Caco-2 (cell line): ENCODE results near the gene ASCC1. TPM values are rescaled to one million over a fixed set of nuclear protein-coding genes. Genes with fewer than 3 reads are reported as not detected.

ENCODE experiments used
- BruUV-seq: library from RNA; stranded (reverse); fragments of 400-500 nt; replicated peaks from 2 replicates; lab custom pipeline; 2021; lab: Mats Ljungman, UMichigan
- CTCF ChIA-PET: fragments of 300-600 bp; sonication (Branson Sonifier 250); formaldehyde crosslinking; loops from one replicate; lab custom pipeline; 2022; ENCODE audit warnings: antibody characterized with exemption; lab: Charles Lee
- POLR2A ChIA-PET: fragments of 300-600 bp; sonication (Branson Sonifier 250); formaldehyde crosslinking; loops from one replicate; lab custom pipeline; 2022; ENCODE audit warnings: antibody characterized with exemption; lab: Charles Lee
- DNase-seq, 2 experiments: peaks; one replicate each; pipeline versions ENCODE4 v3.0.0 to v3.0.0-alpha.2; 2020 to 2022
- H3K27me3 ChIP-seq: replicated peaks from 2 replicates; pipeline ENCODE4 v1.6.0; 2011; ENCODE audit warnings: low read length; ENCODE audit not compliant: control insufficient read depth, insufficient read depth
- H3K36me3 ChIP-seq: 2 replicates; pipeline ENCODE4 v1.5.1; 2011; ENCODE audit warnings: low read length; ENCODE audit not compliant: control insufficient read depth, insufficient read depth
- H3K4me1 ChIP-seq: fragments of 250-450 bp; sonication (Bioruptor Pico); 2 replicates; pipeline ENCODE4 v1.5.1; 2020; ENCODE audit warnings: mild to moderate bottlenecking
- H3K4me3 ChIP-seq: 2 replicates; pipeline ENCODE4 v1.5.1; 2011; ENCODE audit warnings: low read depth, mild to moderate bottlenecking, control low read depth, low read length
- H3K9me3 ChIP-seq: fragments of 250-450 bp; sonication (Bioruptor Pico); 2 replicates; pipeline ENCODE4 v1.5.1; 2020; ENCODE audit warnings: mild to moderate bottlenecking, moderate library complexity
- H3K27ac Mint-ChIP-seq: one replicate; pipeline ENCODE4 v1.8.0; 2022; ENCODE audit warnings: mixed read lengths; ENCODE audit not compliant: unreplicated experiment
- H3K27me3 Mint-ChIP-seq: one replicate; pipeline ENCODE4 v1.8.0; 2022; ENCODE audit warnings: mixed read lengths; ENCODE audit not compliant: insufficient read depth, unreplicated experiment
- H3K36me3 Mint-ChIP-seq: one replicate; pipeline ENCODE4 v1.8.0; 2022; ENCODE audit warnings: mild to moderate bottlenecking, mixed read lengths; ENCODE audit not compliant: insufficient read depth, unreplicated experiment
- H3K4me1 Mint-ChIP-seq: one replicate; pipeline ENCODE4 v1.8.0; 2022; ENCODE audit warnings: low read depth, mixed read lengths; ENCODE audit not compliant: unreplicated experiment
- H3K4me3 Mint-ChIP-seq: one replicate; pipeline ENCODE4 v1.8.0; 2022; ENCODE audit warnings: mild to moderate bottlenecking, moderate library complexity, mixed read lengths; ENCODE audit not compliant: unreplicated experiment
- H3K9me3 Mint-ChIP-seq: one replicate; pipeline ENCODE4 v1.8.0; 2022; ENCODE audit warnings: mixed read lengths; ENCODE audit not compliant: unreplicated experiment
- intact Hi-C: fragments of 100-400 bp; cut with micrococcal nuclease; formaldehyde crosslinking; loops from one replicate; pipeline ENCODE4 v1.10.0; 2022; ENCODE audit not compliant: unreplicated experiment
- total RNA-seq: library from RNA; stranded (reverse); gene quantifications from 2 replicates; pipeline ENCODE4 v1.2.3, GENCODE V29; 2022
- TF ChIP-seq, protein P1 (sequence below), 2 experiments: fragments of 200-600 bp in 1 of 2; IDR thresholded peaks; 1 replicate in 1 of 2; 2 replicates in 1 of 2; pipeline versions ENCODE4 v1.5.1 to v1.8.0; 2011 to 2022; ENCODE audit warnings: antibody characterized with exemption in 1 of 2, control low read depth in 1 of 2, inconsistent platforms in 1 of 2, low read depth in 1 of 2, low read length in 1 of 2, mild to moderate bottlenecking in 1 of 2, moderate library complexity in 1 of 2; ENCODE audit not compliant: insufficient read depth in 1 of 2, severe bottlenecking in 1 of 2, unreplicated experiment in 1 of 2

The ASCC1 gene
- total RNA-seq, 1 experiment from 2014 or later: 73.7 TPM

DNA sequence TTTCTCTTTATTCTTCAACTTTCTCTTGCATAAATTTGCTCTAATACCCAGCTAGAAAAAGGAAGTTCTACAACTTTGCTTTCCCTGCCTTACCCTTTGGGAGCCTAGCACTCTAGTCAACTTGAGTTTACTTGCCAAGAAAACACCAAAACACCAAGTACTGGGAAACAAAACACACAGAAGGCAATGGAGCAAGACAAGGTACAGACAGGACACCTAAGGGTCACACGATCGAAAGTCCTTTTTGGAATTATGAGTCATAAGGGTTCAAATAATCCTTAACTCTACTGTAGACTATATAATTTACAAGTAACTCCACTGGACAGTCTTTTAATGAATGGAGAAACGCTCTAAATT, 42.8 kb downstream of the ASCC1 start:
- TF ChIP-seq, protein P1, sequence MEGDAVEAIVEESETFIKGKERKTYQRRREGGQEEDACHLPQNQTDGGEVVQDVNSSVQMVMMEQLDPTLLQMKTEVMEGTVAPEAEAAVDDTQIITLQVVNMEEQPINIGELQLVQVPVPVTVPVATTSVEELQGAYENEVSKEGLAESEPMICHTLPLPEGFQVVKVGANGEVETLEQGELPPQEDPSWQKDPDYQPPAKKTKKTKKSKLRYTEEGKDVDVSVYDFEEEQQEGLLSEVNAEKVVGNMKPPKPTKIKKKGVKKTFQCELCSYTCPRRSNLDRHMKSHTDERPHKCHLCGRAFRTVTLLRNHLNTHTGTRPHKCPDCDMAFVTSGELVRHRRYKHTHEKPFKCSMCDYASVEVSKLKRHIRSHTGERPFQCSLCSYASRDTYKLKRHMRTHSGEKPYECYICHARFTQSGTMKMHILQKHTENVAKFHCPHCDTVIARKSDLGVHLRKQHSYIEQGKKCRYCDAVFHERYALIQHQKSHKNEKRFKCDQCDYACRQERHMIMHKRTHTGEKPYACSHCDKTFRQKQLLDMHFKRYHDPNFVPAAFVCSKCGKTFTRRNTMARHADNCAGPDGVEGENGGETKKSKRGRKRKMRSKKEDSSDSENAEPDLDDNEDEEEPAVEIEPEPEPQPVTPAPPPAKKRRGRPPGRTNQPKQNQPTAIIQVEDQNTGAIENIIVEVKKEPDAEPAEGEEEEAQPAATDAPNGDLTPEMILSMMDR (IDR thresholded peaks at IDR 0.05; ENCODE audit: insufficient read depth in 1 of 2, low read depth in 1 of 2, low read length in 1 of 2, severe bottlenecking in 1 of 2, unreplicated experiment in 1 of 2): no peak
- ChIA-PET CTCF (no interaction called here), POLR2A (no interaction called here)
- Histone ChIP-seq H3K9me3 (no peaks in the 10 kb centered on the region), H3K36me3 (no peaks in the 10 kb centered on the region), H3K4me1 (peaks cover 24% of the 10 kb centered on the region), H3K27me3 (no peaks in the 10 kb centered on the region), H3K4me3 (no peak overlapping the region)
- Mint-ChIP-seq H3K27me3 (no peaks in the 10 kb centered on the region), H3K9me3 (no peaks in the 10 kb centered on the region), H3K27ac (no peak overlapping the region), H3K4me1 (peaks cover 19% of the 10 kb centered on the region), H3K36me3 (no peaks in the 10 kb centered on the region), H3K4me3 (no peak overlapping the region)
- DNase-seq: no peak
- BruUV-seq: no TSS peak
- intact Hi-C loops: loop anchor here (5.0 kb wide), 2 partner anchors 46 to 89 kb away; no protein-coding TSS in a partner anchor

DNA sequence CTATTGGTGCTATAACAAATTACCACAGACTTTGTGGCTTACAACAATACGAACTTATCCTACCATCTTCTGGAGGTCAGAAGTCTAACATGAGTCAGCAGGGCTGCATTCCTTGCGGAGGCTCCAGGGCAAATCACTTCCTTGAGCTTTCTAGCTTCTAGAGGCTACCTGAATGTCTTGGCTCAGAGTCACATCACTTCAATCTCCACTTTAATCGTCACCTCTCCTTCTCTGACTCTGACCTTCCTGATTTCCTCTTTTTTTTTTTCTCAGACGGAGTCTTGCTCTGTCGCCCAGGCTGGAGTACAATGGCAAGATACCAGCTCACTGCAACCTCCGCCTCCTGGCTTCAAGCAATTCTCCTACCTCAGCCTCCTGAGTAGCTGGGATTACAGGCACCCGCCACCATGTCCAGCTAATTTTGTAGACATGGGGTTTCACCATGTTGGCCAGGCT, 44.9 kb downstream of the ASCC1 start:
- intact Hi-C loops: loop anchor here (1.0 to 5.0 kb wide), 4 partner anchors 44 to 91 kb away; no protein-coding TSS in a partner anchor
- CTCF ChIA-PET: interaction anchor here (1.0 to 1.2 kb wide), 3 partner anchors 45 to 275 kb away, joined by 4 to 9 read pairs (median 6); no protein-coding TSS in a partner anchor
- H3K27ac Mint-ChIP-seq: peak overlapping the region; percentile 92

DNA sequence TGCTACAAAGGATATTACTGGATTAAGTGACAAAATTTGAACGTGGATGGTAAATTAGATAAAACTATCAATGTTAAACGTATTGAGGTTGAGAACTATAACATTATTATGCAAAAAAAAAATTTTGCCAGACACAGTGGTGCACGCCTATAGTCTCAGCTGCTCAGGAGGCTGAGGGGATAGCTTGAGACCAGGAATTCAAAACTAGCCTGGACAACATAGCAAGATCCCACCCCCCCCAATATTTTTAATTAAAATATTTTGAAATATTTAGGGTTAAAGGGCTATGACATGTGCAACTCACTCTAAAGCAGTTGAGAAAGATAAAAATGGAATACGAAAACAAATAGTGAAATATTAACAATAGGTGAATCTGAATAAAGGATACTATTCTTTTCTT, 45.3 kb downstream of the ASCC1 start:
- no peaks in the 10 kb centered on the region for H3K9me3 ChIP-seq
- Mint-ChIP-seq H3K4me3 (no peak overlapping the region), H3K27me3 (no peaks in the 10 kb centered on the region), H3K27ac (peak overlapping the region; percentile 92), H3K36me3 (no peaks in the 10 kb centered on the region), H3K9me3 (no peaks in the 10 kb centered on the region), H3K4me1 (peaks cover 23% of the 10 kb centered on the region)
- ChIA-PET CTCF (interaction anchor here (1.0 to 1.2 kb wide), 3 partner anchors 45 to 274 kb away, joined by 4 to 9 read pairs (median 6); no protein-coding TSS in a partner anchor), POLR2A (interaction anchor here (0.7 to 1.2 kb wide), 3 partner anchors 45 to 150 kb away, joined by 3 to 8 read pairs (median 3); partner anchors contain the start of genes ANAPC16 and ASCC1)
- H3K4me1 ChIP-seq: peaks cover 28% of the 10 kb centered on the region
- no peak for DNase-seq
- BruUV-seq: no TSS peak
- TF ChIP-seq, protein P1 (IDR thresholded peaks at IDR 0.05; ENCODE audit: insufficient read depth in 1 of 2, low read depth in 1 of 2, low read length in 1 of 2, severe bottlenecking in 1 of 2, unreplicated experiment in 1 of 2): no peak
- H3K27me3 ChIP-seq: no peaks in the 10 kb centered on the region
- intact Hi-C loops: loop anchor here (1.0 to 5.0 kb wide), 4 partner anchors 43 to 92 kb away; no protein-coding TSS in a partner anchor
- peaks cover 1% of the 10 kb centered on the region; the same call in 1 of the 2 replicates for H3K36me3 ChIP-seq
- no peak overlapping the region for H3K4me3 ChIP-seq

More for the DNA sequence above, 44.9 kb downstream of the ASCC1 start:
- TF ChIP-seq, protein P1 (IDR thresholded peaks at IDR 0.05; ENCODE audit: insufficient read depth in 1 of 2, low read depth in 1 of 2, low read length in 1 of 2, severe bottlenecking in 1 of 2, unreplicated experiment in 1 of 2): no peak
- BruUV-seq: no TSS peak
- Histone ChIP-seq H3K27me3 (no peaks in the 10 kb centered on the region), H3K4me3 (no peak overlapping the region), H3K36me3 (peaks cover 1% of the 10 kb centered on the region; the same call in 1 of the 2 replicates), H3K9me3 (no peaks in the 10 kb centered on the region), H3K4me1 (peaks cover 24% of the 10 kb centered on the region)
- POLR2A ChIA-PET: interaction anchor here (0.5 to 1.2 kb wide), 6 partner anchors 45 to 998 kb away, joined by 3 to 8 read pairs (median 4); partner anchors contain the start of genes ANAPC16 and ASCC1
- H3K9me3 Mint-ChIP-seq: no peaks in the 10 kb centered on the region
- peak overlapping the region; percentile 38 for H3K4me3 Mint-ChIP-seq
- H3K27me3 Mint-ChIP-seq: no peaks in the 10 kb centered on the region
- peaks cover 19% of the 10 kb centered on the region for H3K4me1 Mint-ChIP-seq
- H3K36me3 Mint-ChIP-seq: no peaks in the 10 kb centered on the region
- DNase-seq: peak; percentile 82 to 89
